ENCODE results near the gene FABP6.
"Not testable (repeated sequence)": the region's sequence is repeated elsewhere in the genome, so short reads cannot be mapped to it uniquely, and the experiment has no call there.

FABP6 gene

DNA sequence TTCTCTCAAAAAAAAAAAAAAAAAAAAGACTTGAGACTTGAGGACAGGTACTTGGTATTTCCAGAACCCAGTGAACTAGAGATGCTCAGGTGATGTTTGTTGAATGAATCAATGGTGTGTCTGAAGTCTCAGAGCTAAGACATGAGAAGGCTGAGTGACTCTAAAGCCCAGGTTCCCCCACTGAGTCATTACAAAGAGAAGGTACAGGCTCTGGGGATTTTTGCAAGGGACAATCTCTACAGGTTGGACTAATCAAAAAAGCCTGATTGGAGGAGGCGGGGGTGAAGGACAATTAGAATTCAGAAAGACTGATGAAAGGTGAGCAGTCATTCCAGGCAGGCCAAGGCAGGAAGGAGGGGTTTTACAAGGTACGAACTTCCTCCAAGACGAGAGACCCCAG is 8.2 kb upstream of the FABP6 start:
- DNase-seq (ENCODE audit: low spot score): no peak

DNA sequence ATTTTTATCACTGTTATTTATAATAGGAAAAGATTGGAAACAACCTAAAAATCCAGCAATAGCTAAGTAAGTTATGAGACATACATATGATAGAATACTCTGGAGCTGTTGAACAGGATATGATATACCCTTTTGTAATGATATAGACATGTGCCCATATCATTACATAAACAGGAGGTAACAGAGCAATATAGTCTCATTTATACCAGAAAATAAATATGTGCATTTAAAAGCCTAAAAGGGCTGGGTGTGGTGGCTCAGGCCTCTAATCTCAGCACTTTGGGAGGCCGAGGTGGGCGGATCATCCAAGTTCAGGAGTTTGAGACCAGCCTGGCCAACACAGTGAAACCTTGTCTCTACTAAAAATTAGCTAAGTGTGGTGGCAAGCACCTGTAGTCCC is 2.3 kb upstream of the FABP6 start:
- no peak for DNase-seq (ENCODE audit: low spot score)

DNA sequence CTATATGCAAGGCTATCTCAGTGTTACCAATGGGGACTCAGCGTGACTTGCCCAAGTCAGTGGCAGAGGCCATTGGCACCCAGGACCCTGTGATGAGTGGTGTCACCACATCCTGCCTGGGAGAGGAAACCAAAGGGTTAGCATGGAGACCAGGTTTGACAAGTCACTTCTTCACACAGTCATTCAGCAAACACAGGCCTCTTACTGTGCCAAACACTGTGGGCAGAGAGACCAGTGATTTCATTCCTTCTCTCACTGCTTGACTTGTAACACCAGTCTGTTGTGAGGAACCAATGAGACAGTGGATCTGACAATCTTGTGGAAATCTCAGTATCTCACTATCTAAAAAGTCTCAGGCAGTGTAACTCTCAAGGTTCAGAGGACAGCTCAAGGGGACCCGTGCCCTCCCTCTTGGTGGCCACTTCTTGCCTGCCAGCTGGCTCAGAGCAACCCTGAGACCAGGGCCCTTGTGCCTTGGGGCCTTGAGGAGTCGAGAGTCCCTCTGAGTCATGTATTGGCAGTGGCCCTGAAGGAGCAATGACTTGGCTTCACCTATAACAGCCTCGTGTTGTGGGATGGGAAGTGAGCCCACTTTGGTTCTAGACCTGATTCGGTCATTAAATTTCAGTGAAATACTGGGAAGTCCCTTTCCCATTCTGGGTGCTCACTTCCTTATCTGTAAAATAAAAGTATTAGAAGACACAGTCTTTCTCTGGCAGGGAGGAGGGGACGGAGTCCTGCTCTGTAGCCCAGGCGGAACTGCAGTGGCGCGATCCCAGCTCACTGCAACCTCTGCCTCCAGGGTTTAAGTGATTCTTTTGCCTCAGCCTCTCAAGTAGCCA is 1.6 kb downstream of the FABP6 start:
- no peak for DNase-seq (ENCODE audit: low spot score)

DNA sequence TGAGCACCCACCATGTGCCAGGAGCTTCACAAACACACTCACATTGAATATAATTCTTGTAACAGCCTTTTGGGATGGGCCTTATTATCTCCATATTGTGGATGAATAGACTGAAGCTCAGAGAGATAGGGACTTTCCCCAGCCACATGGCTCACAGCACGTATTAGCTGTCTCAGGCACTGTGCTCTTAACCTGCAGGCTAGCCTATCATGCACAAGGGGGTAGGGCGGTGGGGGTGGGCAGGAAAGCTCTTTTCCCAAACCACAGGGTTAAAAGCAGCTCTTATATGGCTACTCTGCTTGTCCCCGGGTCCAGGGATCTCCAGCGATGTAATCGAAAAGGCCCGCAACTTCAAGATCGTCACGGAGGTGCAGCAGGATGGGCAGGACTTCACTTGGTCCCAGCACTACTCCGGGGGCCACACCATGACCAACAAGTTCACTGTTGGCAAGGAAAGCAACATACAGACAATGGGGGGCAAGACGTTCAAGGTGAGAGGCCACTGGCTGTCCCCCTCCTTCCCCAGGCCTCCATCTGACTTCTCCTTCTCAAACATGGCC is 2.6 kb downstream of the FABP6 start:
- no peak for DNase-seq (ENCODE audit: low spot score)

DNA sequence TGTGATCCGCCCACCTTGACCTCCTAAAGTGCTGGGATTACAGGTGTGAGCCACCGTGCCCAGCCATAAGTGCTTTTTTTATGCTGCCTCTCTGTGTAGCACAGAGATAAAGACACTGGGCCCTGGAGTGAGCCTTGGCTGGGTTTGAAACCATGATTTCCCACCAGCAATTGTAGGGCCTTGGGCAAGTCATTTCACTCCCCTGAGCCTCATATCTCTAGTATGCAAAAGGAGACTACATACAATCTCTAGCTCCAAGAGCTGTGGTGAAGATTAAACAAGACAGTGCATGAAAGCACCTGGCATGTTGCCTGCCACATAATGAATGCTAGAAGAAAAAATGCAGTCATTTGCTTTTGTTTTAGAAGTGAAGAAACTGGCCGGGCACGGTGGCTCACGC is 3.9 kb downstream of the FABP6 start:
- no peak for DNase-seq (ENCODE audit: low spot score)

DNA sequence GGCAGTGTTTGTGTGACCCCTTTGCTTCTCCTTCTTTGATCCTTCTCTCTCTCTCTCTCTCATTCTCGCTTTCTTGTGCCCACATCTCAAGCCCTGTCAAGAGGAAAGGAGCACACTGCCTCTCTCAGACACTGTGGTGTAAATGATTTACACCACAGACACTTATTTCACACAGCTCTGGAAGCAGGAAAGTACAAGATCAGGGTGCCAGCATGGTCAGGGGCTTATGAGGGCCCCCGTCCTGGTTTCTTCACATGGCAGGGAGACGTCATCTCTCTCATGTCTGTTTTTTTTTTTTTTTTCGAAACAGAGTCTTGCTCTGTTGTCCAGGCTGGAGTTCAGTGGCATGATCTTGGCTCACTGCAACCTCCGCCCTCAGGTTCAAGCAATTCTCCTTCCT is 6.4 kb downstream of the FABP6 start:
- no peak for DNase-seq (ENCODE audit: low spot score)

DNA sequence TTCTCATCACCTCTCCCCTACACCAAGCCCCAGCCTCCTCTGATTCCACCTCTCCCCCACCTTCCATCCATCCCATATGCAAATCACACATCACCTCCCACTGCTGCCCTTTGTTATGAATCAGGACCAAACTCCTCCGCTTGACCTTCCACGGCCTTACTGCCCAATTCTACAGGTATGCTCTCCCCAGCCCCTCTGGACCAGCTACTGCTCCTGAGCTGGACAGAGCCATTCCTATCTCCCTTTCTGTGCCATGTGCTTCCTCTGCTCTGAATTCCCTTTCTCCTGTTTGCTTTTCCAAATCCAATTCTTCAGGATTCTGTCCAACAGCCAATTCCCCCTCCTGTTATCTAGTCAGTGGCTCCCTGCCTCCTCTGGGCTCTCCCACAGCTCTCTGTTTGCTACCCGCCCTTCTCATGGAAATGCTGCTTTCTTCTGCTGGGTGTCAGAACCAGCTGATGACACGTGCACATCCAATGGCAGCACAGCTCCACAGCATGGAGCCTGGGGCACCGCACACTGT is 8.3 kb downstream of the FABP6 start:
- DNase-seq (ENCODE audit: low spot score): no peak

DNA sequence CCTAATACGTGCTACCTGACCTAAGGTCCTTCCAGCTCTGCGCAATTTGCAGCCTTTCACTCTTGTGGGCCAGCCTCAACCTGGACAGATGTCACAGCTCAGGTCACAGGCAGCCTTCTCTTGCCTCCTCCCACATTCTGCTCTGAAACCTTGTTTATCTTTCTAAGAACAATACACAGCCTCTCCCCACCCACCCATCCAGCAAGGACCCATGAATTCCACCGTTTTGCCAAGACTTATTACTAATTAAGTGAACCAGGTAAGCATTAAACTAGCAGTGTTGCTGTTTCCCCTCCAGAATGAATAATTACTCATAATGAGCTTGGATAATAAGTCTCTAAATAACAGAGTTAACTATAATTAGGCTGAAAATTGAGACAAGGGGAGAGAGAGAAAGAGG is 11.0 kb downstream of the FABP6 start:
- DNase-seq (ENCODE audit: low spot score): no peak

DNA sequence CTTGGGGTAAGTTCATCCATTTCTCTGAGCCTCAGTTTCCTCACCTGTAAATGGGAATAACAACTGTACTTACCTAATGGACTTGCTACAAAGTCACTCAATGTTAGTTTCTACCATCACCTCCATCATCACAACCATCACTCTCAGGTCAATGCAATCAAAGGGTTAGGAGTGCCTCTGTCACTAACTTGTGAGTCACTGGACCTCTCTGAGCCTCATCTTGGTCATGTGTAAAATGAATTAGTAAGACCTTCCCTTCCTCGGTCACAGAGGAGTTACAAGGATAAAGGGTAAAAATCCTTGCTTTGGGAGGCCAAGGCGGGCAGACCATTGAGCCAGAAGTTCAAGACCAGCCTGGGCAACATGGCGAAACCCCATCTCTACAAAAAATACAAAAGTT is 12.8 kb downstream of the FABP6 start:
- no peak for DNase-seq (ENCODE audit: low spot score)

DNA sequence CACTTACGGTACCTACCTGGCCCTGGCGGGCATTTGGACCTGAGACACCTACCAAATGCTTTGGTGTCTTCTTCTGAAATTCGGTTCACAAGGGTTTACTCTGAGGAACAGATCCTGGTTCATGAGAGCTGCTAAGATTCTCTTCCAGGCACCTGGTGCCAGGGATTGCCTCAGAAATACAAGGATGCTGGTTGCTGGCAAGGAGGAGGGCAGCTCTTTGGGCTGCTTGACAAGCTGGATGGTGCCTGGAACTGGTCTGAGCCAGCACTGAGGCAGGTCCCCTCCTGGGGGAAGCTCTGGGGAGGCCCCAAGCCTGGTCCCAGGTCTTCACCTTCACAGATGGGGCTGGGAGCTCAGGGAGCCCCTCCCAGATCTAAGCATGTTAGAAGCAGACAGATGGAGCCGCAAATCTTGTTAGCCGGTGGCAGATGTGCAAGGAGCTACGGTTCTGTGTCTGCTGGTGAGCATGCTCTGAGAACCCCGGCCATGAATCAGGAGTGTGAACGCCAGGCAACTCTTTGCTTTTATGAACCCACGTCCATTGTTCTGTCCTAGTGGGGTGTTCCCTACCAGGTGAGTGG is 16.3 kb downstream of the FABP6 start:
- no peak for DNase-seq (ENCODE audit: low spot score)

DNA sequence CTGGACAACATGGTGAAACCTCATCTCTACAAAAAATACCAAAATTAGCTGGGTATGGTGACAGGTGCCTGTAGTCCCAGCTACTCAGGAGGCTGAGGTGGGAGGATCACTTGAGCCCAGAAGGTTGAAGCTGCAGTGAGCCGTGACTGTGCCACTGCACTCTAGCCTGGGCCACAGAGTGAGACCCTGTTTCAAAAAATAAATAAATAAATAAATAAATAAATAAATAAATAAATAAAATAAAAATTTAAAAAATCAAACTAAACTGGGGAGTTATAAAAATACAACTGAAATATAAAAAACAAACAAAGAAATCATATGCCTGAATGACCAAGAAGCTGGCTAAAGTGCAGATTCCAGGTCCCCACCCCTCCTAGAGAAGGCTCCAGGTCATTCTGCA is 20.3 kb downstream of the FABP6 start:
- not testable (repeated sequence) for DNase-seq (ENCODE audit: low spot score)

DNA sequence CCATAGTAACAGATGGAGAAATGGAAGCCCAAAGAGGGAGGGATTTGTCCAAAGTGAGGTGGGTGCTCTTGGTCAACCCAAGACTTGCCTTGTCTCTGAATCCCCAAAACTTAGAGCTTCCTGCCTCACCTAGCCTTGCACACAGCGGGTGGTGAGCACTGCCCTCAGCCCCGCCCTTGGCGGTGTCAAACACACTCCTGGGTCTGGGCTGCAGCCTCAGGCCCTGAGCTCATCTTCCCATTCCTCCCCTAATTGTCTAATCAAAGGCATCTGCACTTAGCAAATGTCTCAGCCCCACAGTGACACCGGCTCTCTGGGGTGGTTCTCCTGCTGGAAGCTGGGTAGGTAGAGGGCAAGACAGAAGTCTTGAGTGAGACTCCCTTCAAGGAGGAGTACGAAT is 20.9 kb downstream of the FABP6 start:
- no peak for DNase-seq (ENCODE audit: low spot score)

DNA sequence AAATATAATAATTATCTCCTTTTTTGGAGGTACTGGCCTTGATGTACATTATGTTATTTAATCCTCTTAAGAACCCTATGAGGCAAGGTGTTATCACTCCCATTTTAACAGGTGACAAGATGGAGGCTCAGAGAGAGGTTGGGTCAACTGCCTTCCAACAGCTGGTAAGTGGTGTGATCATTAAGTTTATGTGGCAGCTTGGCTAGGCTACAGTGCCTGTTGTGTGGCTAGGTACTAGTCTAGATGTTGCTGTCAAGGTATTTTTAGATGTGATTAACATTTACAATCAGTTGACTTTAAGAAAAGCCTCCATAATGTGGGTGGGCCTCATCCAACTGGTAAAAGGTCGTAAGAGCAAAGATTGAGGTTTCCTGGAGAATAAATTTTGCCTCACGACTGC is 21.5 kb downstream of the FABP6 start:
- no peak for DNase-seq (ENCODE audit: low spot score)

DNA sequence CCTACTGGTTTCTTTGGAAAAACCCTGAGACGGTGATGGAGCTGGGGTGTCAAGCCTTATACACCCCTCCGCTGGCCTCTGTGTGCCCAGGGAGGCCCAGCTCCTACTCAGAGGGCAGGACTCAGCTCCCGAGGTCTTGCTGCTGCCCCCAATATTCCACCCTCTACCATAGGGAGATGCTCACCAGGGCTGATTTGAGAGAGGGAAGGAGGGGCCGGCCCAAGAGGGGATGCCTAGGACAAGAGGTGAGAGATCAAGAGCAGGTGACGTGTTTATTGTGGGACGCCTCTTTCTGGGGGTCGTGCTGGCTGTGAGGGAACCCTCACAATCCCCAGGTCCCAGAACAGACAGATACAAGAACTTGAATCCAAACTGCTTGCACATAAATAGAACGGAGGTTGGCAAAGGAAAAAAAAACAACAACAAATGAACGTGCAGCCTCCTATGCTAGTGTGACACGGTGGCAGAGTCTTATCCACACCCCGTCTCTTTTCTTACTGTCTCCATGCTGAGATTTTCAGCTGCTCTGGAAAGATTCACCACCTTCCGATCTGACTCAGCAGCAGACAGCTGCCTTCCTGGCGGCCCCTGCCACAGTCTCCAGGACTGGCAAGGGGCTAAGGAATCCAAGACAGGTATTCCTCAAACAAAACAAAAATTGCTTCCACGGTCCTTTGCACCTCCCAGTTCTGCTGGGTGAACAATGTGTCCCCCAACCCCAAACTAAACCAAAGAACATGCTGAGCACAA is 22.3 kb downstream of the FABP6 start:
- DNase-seq (ENCODE audit: low spot score): no peak

DNA sequence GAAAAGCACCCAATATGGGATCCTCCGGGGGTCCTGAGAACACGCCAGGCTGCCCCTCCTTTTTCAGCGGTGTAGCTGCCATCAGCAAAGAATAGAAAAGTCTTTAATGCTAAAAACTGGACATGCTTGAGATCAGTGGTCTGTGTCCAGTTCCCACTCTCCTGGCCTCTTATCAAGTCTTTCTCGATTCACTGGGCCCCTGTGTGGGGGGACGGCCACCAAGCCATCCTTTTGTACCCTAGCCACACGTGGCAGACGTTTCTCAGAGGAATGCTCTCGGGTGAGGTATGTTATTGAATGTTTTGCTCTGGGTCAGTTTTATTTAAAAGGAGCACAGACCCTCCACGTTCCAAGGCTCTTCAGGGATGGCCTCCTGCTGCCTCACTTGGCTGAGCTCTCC is 23.6 kb downstream of the FABP6 start:
- no peak for DNase-seq (ENCODE audit: low spot score)

DNA sequence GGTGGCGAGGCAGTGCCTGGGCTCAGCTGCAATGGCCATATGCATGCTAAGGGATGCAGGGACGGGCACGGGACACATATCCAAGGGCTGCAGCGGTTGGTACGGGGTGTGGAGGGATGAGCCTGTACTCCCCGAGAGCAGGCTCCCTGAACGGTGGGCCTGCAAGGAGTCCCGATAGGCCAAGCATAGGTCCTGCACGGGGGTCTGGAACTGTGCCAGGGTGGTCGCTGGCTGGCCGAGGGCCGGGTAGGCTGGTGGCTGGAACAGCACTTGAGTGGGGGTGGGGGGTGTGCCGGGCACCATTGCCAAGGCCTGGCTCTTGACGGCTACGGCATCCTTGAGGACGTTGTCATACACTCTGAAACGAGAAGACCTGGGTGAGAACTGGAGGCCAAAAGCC is 24.1 kb downstream of the FABP6 start:
- DNase-seq (ENCODE audit: low spot score): no peak

DNA sequence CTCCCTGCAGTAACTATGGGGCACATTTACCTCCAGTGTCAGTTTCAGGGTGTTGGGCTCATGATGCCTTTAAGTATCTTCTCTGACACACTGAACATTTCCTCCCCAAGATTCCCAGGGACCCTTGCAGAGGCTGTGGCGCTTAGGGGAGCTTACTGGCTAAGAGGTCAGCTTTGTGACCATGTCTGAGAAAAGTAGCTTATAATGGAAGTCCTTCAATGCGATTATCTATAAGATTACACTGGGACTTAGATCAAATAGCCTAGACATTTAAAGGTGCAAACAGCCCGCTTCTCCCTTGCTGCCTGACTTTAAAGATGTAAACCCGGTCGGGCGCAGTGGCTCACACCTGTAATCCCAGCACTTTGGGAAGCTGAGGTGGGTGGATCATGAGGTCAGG is 25.4 kb downstream of the FABP6 start:
- DNase-seq (ENCODE audit: low spot score): no peak

DNA sequence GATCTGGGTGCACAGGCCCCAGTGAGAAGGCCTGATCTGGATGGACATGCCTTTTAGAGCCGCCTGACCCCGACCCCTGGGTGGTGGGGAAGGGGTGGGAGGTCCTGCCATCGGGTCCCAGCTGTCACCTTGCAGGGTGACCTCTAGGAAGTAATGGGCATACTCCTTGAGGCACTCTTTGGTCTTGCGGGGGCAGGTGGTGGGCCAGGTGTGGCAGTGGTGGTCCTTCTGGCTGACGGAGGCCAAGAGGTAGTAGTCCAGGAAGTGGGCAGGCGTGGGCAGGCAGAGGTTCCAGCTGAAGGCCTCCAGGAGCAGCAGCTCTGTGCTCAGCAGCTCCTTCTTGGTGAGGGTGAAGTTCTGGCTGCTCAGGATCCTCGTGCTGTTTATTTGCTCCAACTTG is 30.0 kb downstream of the FABP6 start:
- DNase-seq (ENCODE audit: low spot score): no peak

DNA sequence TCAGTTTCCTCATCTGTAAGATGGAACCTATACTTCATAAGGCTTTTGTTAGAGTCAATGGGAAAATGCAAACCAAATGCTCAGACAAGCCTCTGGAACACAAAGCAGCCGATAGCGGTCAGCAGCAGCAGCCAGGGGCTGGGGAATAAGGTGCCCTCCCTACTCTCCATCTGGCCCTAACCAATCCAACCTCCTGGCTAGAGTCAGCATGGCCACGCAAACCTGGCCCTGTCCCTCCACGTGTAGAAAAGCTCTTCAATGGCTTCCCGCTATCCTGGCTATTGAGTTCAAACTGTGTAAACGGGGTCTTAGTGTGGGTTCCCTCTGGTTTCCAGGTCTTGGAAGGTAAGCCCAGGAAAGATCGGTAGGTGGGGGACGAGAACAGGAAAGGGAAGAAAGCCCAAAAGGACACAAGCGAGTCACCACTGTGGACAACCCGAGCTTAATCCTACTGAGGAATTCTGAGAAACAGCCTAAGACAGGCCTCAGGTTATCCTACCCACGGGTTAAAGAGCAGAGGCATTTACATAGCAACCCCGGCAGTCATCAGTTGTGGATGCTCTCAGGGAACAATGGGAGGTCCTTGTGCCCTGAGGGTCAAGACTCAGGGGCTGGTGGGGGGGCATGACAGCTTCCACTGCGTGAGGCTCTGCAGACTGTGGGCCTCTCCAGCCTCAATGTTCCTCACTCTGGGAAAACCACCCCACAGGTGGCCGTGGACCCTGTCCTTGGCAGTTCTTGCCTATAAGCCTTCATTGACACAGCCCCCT is 30.9 kb downstream of the FABP6 start:
- DNase-seq (ENCODE audit: low spot score): no peak

DNA sequence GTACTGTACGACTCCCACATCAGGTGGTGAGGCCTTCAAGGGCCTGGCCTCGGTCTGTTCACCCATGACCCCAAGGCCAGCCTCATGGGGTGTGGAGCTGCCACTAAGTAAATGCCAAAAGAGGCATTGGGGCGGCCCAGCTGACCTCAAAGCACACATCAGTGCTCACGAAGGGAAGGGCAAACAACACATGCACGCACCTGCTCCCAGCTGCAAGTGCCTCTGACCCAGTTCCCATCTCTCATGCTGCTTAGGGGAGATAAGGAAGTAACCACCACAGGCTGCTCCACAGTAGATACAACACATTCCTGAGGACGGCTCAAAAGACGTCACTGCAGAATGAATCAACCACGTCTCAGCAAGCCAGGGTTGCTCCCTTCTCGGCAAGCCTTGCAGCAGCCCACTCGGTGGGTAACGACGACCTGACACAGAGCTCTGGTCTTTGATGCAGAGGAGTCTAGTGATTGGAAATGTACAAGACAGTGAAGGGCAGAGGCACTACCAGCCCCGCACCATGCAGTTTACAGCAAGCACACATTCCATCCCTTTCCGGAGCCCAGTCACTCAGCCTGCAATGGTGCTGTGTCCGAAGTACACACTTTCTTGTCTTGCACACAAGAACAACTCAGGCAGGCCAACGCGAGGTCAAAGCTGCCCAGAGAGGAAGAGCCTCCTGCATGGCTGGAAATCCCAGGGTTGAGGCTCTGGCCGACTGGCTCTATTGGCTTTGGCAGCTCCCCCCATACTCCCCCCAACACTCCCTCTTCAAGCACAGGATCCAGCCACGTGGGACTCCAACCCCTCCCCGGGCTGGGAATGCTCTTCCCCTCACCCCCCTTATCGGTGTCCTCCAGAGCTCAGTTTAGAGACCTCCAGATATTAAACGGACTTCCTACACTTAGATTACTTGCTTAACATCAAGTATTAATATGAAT is 31.8 kb downstream of the FABP6 start:
- DNase-seq (ENCODE audit: low spot score): no peak
